GM12872 (cell line): Measurements from ENCODE around the gene SUPT5H.

ENCODE experiments used
- TF ChIP-seq, protein P1 (sequence below): IDR thresholded peaks from 3 replicates; pipeline ENCODE4 v1.5.1; 2011; ENCODE audit warnings: low read depth, mild to moderate bottlenecking, low read length, moderate library complexity; ENCODE audit not compliant: insufficient read depth

SUPT5H gene

DNA sequence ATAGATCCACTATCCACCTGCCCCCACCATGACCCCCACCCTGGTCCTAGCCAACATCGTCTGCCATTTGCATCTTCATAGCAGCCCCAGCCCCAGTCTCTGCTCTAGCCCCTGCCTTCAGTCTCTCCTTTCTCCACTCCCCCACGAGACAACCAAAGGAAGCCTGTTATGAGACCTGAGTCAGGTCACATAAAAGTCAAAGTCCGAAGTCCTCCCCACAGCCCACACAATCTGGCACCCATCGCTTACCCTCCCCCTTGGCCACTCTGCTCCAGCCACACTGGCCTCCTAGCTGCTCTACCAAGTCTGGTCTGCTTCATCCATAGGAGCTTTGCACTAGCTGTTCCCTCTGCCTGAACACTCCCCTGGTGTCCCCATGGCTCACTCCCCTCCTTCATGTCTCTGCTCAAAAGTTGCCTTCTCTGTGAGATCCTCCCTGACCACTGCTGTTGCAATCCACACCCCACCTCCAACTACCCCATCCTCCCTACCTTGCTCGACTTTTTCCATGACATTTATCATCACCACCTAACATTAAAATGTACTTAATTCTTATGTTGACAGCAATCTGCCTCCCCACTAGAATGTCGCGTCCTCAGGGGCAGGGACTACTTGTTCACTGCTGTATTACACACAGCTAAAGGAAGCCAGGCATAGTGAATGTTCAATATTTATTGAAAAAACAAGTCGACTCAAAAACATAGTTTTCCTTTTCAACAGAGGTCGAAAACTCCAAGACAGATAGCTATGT, 34.1 kb upstream of the SUPT5H start:
- TF ChIP-seq, protein P1, sequence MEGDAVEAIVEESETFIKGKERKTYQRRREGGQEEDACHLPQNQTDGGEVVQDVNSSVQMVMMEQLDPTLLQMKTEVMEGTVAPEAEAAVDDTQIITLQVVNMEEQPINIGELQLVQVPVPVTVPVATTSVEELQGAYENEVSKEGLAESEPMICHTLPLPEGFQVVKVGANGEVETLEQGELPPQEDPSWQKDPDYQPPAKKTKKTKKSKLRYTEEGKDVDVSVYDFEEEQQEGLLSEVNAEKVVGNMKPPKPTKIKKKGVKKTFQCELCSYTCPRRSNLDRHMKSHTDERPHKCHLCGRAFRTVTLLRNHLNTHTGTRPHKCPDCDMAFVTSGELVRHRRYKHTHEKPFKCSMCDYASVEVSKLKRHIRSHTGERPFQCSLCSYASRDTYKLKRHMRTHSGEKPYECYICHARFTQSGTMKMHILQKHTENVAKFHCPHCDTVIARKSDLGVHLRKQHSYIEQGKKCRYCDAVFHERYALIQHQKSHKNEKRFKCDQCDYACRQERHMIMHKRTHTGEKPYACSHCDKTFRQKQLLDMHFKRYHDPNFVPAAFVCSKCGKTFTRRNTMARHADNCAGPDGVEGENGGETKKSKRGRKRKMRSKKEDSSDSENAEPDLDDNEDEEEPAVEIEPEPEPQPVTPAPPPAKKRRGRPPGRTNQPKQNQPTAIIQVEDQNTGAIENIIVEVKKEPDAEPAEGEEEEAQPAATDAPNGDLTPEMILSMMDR = no peak

DNA sequence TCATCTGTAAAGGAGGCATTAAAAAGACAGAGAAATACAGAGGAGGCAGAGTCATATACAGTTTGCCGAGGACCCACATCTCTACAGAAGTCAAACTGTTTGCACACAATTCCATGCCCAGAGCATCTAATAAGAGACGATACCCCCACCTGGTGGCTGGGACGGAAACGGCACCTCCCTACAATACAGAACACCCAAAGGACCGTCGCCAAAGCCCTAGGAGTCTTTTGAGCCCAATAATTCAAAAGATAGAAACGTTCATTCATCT, 33.6 kb upstream of the SUPT5H start:
- TF ChIP-seq, protein P1 = peak; percentile 86

DNA sequence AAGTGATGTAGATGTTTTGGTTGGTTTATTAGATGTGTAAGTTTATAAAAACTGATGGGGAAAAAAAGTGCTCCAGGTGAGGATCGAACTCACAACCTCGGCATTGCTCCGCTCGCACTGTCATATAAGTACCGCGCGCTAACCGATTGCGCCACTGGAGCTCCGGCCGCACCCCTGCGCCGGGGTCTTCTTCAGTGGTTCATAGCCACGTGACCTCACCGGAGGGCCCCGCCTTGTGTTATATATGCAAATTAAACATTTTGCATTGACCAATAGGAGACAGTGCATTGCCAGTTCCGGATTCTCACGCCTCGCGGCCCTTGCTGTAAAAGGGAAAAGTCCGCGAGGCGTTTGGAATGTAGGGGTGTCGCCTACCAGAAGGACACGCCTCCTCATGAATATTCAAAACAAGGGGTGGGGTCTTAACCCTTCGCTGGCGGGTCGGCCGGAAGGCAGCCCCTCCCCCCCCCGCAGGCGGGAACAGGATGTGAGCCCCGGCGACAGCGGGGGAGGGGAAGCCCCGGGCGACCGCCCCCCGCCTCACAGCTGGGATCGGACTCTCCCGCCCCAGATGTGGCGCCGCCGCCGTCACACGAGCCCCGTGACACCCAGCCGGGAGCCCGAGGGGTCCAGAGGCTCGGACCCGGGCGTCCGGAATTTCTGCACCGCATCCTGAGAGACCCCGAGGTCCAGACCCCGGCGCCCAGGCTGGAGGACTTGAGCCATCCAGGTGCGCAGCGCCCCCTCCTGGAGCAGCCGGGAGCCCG, 33.1 kb upstream of the SUPT5H start, which contains the start of gene PLEKHG2:
TSS of gene PLEKHG2 (plus strand) at position 570 of the 767 bp plus-strand sequence. CDS start 1,418 bp downstream, outside the sequence.
- TF ChIP-seq, protein P1 = peak; percentile 81

DNA sequence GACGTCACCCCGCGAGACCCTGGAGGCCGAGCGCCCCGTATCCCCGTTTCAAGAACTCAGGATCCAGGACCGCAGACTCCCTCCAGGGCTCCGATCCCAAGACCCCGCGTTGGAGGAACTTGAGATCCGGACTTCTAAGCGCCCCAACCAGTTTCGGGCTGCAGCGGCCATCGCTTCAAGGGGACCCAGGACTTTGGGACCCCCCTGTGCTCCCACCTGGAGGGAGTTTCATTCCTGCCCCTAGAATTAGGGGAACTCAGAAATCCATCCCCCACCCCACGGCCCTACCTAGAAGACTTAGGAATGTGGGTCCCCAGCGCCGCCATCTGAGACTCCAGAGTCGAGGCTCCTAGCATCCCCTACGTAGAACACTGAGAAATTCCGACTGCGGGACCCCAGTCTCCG, 32.5 kb upstream of the SUPT5H start:
- TF ChIP-seq, protein P1 = no peak

DNA sequence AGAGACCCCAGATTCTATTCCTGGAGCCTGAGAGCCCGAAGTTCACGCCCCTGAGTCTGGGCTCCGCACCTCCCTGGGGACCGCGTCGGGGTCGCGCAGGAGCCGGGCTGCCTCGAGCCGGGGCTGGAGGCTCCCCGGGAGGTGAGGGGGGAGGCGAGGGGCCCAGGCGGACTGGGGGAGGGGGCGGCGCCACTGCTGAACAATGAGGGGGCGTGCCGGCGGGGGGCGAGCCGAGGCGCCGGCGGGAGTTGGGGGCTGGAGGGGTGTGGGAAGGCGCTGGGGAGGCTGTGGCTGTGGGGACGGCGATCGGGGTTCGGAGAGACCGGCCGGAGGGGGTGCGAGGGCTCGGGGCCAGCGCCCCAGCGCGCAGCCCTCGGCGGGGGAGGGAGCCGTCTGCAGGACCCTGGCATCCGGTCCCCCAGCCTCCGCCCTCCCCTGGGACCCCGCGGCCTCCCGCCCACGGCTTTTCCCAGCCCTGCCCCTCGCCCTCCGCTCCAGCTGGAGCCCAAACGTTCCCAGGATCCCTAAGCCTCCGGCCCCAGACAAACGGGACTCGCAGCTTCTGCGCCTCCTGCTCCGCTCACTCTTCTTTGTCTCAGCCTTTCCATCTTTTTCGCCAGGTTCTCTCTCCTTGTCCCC, 32.0 kb upstream of the SUPT5H start:
- TF ChIP-seq, protein P1 = no peak

DNA sequence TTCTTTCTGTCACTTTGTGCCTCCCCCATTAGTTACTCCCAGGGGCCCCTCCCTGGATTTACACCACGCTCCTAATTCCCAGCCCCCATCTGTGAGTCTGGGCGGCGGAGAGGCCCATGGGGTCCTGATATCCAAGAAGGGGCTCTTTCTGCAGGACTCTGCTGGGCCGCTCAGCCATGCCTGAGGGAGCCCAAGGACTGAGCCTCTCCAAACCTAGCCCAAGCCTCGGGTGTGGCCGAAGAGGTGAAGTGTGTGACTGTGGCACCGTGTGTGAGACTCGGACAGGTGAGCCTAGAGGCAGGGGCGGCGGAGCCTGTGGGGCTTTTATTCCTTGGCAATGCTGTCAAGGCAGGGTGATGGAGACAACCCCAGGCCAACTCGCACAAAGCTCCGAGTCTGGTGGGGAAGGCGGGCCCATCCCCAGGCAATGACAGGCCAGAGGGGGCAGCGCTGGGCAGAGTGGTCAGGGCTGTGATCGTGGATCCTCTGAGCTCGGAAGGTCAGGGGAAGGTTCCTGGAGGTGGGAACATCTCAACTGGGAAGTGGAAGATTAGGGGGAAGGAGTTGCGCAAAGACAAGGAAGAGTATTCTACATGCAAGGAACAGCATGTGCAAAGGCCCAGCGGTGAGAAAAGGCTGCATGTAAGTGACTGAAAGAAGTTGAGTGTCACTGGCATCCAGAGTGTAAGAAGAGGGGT, 31.3 kb upstream of the SUPT5H start:
- TF ChIP-seq, protein P1 = peak; percentile 32; the same call in 1 of the 3 replicates
